Ovary (tissue), 9 donors: Measurements from ENCODE around the gene DPYSL4. TPM values are rescaled to one million over a fixed set of nuclear protein-coding genes. Genes with fewer than 3 reads are reported as not detected.
"Not testable (repeated sequence)": the region's sequence is repeated elsewhere in the genome, so short reads cannot be mapped to it uniquely, and the experiment has no call there.

Experiments used
- DNase-seq, 5 donors: peaks; one replicate each; pipeline ENCODE4 v3.0.0-alpha.2; 2019 to 2020
- H3K27ac ChIP-seq, 2 donors: fragments of 200-600 bp; one replicate each; pipeline versions ENCODE4 v1.5.1 to v1.8.0; 2019 to 2022
- H3K27me3 ChIP-seq: fragments of 200-600 bp; one replicate; pipeline ENCODE4 v1.8.0; 2022
- H3K36me3 ChIP-seq: fragments of 200-600 bp; sonication (generic); one replicate; pipeline ENCODE4 v1.5.1; 2019
- H3K4me1 ChIP-seq: one replicate; pipeline ENCODE4 v1.8.1; 2013; ENCODE audit warnings: mild to moderate bottlenecking, moderate library complexity; ENCODE audit not compliant: insufficient read depth
- H3K4me3 ChIP-seq: fragments of 200-600 bp; sonication (generic); one replicate; pipeline ENCODE4 v1.5.1; 2017
- H3K9me3 ChIP-seq, 2 donors: fragments of 200-600 bp in 1 of 2; sonication (generic) in 1 of 2; one replicate each; pipeline versions ENCODE4 v1.5.1 to v1.8.1; 2013 to 2019; ENCODE audit warnings: mild to moderate bottlenecking in 1 of 2, moderate library complexity in 1 of 2
- CTCF ChIP-seq, 3 donors: fragments of 450-650 bp in 2 of 3; fragments of 200-600 bp in 1 of 3; IDR thresholded peaks; one replicate each; pipeline versions ENCODE4 v1.5.1 to v1.8.0; 2016 to 2022; ENCODE audit warnings: antibody characterized with exemption in 3 of 3, mild to moderate bottlenecking in 1 of 3
- EP300 ChIP-seq: sonication (generic); formaldehyde crosslinking; IDR thresholded peaks from one replicate; pipeline ENCODE4 v1.6.1; 2017; ENCODE audit warnings: antibody characterized with exemption
- POLR2A ChIP-seq: fragments of 450-650 bp; IDR thresholded peaks from one replicate; pipeline ENCODE4 v1.6.1; 2017; ENCODE audit warnings: antibody characterized with exemption, mild to moderate bottlenecking, moderate library complexity
- WGBS, 3 donors: extraction: QIAGEN DNeasy Blood & Tissue Kit in 1 of 3; methylation state at CpG; one replicate each; pipeline versions ENCODE4 v1.1.5 to v1.1.7; 2013 to 2017; 5-methylcytosine and 5-hydroxymethylcytosine counted together
- intact Hi-C, 4 donors: fragments of 100-400 bp; cut with DNase I; formaldehyde crosslinking; loops; one replicate each; pipeline versions ENCODE4 v1.11.0 to v1.15.1; 2022 to 2023
- polyA plus RNA-seq, 2 donors: library from polyadenylated mRNA; stranded (reverse); fragments of 200-250 nt in 1 of 2; fragments of 350-450 nt in 1 of 2; fragmentation: Illumina TruSeq in 1 of 2; extraction: RNeasy Lipid Tissue Mini Kit (QIAGEN cat#74804) in 1 of 2; gene quantifications; one replicate each; pipeline ENCODE4 v1.2.3, GENCODE V29; 2013 to 2014
- total RNA-seq, 7 donors: library from RNA; depleted of rRNA in 2 of 7; stranded (reverse); fragments of >200 nt in 2 of 7; fragmentation: NEBNext Ultra II Directional in 3 of 7; extraction: Animal tissue kit (Norgen Biotek cat#: 25700) in 3 of 7; gene quantifications; one replicate each; pipeline versions ENCODE4 v1.1.0 to v1.2.4, GENCODE V29; 2016 to 2023
- donor health status: DM: no; HTN: no; CAD: no; lungs with moderate emphysema.
- donor health status: DM: no; HTN: no; CAD: no.
- donor health status: Bipolar disorder and iron deficiency.
- donor health status: DM: yes; HTN: yes; CAD: no.
- donor health status: DM: no; HTN: no; CAD: no.
- donor health status: DM: yes; HTN: yes; CAD: no.

Gene DPYSL4
- total and polyA plus RNA-seq, 9 donors, result 0.27 to 7.0 (median 1.7) TPM

- Histone ChIP-seq H3K36me3 (no peaks in the 10 kb centered on the region), H3K4me3 (no peak overlapping the region), H3K4me1 (no peaks in the 10 kb centered on the region), H3K27me3 (no peaks in the 10 kb centered on the region), H3K9me3 (no peaks in the 10 kb centered on the region), H3K27ac (no peak overlapping the region)
- peak in 1 of 5 donors; percentile 13 for DNase-seq
- TF ChIP-seq CTCF (IDR thresholded peaks at IDR 0.05) (no peak), POLR2A (no peak), EP300 (no peak)
- 78 to 83% (median 79%) methylated on average over 8 of the region's 8 CpGs for WGBS, 3 donors
- intact Hi-C loops, result no loop called here
Observed at GRCh38 chr10:132157101-132157500, 29.6 kb upstream of the DPYSL4 start.

- no peak overlapping the region for H3K27ac ChIP-seq
- H3K4me3 ChIP-seq, result no peak overlapping the region
- 58 to 69% (median 58%) methylated on average over 2 of the region's 2 CpGs for WGBS, 3 donors
- TF ChIP-seq EP300 (no peak), CTCF (IDR thresholded peaks at IDR 0.05) (no peak), POLR2A (no peak)
- intact Hi-C loops, result no loop called here
- no peaks in the 10 kb centered on the region for H3K27me3 ChIP-seq
- H3K4me1 ChIP-seq, result no peaks in the 10 kb centered on the region
- H3K9me3 ChIP-seq, result no peaks in the 10 kb centered on the region
- DNase-seq, result peak in 1 of 5 donors; percentile 6
- no peaks in the 10 kb centered on the region for H3K36me3 ChIP-seq
Observed at GRCh38 chr10:132158122-132158741, 28.5 kb upstream of the DPYSL4 start.

GRCh38 chr10:132158823-132159222, 27.9 kb upstream of the DPYSL4 start:
- DNase-seq, result no peak
- no peak for TF ChIP-seq POLR2A
- TF ChIP-seq CTCF (IDR thresholded peaks at IDR 0.05), result no peak
- TF ChIP-seq EP300, result no peak
- intact Hi-C loops, result no loop called here
- Histone ChIP-seq H3K36me3 (no peaks in the 10 kb centered on the region), H3K27me3 (no peaks in the 10 kb centered on the region), H3K9me3 (no peaks in the 10 kb centered on the region), H3K27ac (no peak overlapping the region), H3K4me1 (no peaks in the 10 kb centered on the region), H3K4me3 (no peak overlapping the region)
- 77 to 86% (median 86%) methylated on average over 7 of the region's 7 CpGs for WGBS, 3 donors

GRCh38 chr10:132159302-132160230, 27.2 kb upstream of the DPYSL4 start:
- H3K4me3 ChIP-seq, DNase-seq, H3K27ac ChIP-seq, H3K9me3 ChIP-seq, H3K4me1 ChIP-seq, H3K36me3 ChIP-seq, intact Hi-C loops, H3K27me3 ChIP-seq: not testable (repeated sequence)
- 73 to 83% (median 83%) methylated on average over 2 to 6 of the region's 7 CpGs for WGBS, 3 donors

GRCh38 chr10:132160231-132160630, 26.5 kb upstream of the DPYSL4 start:
- H3K4me3 ChIP-seq, H3K4me1 ChIP-seq, H3K36me3 ChIP-seq, intact Hi-C loops, H3K27me3 ChIP-seq, DNase-seq, H3K27ac ChIP-seq, H3K9me3 ChIP-seq: not testable (repeated sequence)

- H3K4me3 ChIP-seq, H3K4me1 ChIP-seq, H3K27me3 ChIP-seq, H3K27ac ChIP-seq, DNase-seq, intact Hi-C loops, H3K9me3 ChIP-seq, H3K36me3 ChIP-seq: not testable (repeated sequence)
- WGBS, 3 donors, result 63 to 84% methylated on average over 1 to 3 of the region's 4 CpGs; no CpG with 5 or more reads in 1 of the 3 donors
Observed at GRCh38 chr10:132160834-132161622, 25.7 kb upstream of the DPYSL4 start.
